GM19328 (cell line): Measurements from ENCODE around the gene ZNF146.
"Not testable (repeated sequence)": the region's sequence is repeated elsewhere in the genome, so short reads cannot be mapped to it uniquely, and the experiment has no call there.

ENCODE experiments used
- ATAC-seq: cut with Tn5 transposase; IDR thresholded peaks from one replicate; pipeline ENCODE4 v1.9.1; 2021; ENCODE audit warnings: mild to moderate bottlenecking, moderate library complexity; ENCODE audit not compliant: unreplicated experiment

ZNF146 gene

DNA sequence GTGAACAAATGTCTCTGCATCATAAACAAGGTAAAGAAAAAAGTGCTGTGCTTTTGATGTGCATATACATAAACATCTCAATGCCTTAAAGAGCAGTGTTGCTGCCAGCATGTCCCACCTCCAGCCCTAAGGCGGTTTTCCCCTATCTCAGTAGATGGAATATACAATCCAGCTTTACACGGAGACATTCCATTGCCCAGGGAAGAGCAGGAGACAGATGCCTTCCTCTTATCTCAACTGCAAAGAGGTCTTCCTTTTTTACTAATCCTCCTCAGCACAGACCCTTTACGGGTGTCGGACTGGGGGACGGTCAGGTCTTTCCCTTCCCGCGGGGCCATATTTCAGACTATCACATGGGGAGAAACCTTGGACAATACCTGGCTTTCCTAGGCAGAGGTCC, 18.7 kb downstream of the ZNF146 start:
- ATAC-seq = not testable (repeated sequence)

DNA sequence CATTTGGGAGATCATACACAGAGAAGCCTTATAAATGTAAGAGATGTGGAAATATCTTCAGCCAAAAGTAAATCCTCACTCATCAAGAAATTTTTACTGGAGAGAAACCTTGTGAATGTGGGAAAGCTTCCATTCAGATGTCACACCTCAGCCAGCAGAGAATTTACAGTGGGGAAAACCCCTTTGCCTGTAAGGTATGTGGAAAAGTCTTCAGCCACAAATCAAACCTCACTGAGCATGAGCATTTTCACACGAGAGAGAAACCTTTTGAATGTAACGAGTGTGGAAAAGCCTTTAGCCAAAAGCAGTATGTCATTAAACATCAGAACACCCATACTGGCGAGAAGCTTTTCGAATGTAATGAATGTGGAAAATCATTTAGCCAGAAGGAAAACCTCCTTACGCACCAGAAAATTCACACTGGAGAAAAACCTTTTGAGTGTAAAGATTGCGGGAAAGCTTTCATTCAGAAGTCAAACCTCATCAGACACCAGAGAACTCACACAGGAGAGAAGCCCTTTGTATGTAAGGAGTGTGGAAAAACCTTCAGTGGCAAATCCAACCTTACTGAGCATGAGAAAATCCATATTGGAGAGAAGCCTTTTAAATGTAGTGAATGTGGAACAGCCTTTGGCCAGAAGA, 21.5 kb downstream of the ZNF146 start:
- ATAC-seq = no peak

DNA sequence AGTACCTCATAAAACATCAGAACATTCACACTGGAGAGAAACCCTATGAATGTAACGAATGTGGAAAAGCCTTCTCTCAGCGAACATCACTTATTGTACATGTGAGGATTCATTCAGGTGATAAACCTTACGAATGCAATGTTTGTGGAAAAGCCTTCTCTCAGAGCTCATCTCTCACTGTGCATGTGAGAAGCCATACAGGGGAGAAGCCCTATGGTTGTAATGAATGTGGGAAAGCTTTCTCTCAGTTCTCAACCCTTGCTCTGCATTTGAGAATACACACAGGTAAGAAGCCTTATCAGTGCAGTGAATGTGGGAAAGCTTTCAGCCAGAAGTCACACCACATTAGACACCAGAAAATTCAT, 22.0 kb downstream of the ZNF146 start:
- ATAC-seq = no peak

DNA sequence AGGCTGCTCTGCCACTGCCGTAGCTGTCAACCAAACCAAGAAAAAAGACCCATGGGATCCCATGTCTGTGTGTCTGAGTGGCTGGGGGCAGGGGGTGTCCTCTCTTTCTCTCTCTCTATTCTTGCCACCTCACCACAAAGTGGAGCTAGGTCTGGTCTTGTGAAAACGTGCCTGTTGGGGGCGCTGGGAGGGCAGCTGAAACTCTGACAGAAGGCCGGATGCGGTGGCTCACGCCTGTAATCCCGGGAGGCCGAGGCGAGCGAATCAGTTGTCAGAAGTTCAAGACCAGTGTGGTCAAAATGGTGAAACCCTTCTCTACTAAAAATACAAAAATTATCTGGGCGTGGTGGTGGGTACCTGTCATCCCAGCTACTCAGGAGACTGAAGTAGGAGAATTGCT, 29.2 kb downstream of the ZNF146 start:
- ATAC-seq = no peak

DNA sequence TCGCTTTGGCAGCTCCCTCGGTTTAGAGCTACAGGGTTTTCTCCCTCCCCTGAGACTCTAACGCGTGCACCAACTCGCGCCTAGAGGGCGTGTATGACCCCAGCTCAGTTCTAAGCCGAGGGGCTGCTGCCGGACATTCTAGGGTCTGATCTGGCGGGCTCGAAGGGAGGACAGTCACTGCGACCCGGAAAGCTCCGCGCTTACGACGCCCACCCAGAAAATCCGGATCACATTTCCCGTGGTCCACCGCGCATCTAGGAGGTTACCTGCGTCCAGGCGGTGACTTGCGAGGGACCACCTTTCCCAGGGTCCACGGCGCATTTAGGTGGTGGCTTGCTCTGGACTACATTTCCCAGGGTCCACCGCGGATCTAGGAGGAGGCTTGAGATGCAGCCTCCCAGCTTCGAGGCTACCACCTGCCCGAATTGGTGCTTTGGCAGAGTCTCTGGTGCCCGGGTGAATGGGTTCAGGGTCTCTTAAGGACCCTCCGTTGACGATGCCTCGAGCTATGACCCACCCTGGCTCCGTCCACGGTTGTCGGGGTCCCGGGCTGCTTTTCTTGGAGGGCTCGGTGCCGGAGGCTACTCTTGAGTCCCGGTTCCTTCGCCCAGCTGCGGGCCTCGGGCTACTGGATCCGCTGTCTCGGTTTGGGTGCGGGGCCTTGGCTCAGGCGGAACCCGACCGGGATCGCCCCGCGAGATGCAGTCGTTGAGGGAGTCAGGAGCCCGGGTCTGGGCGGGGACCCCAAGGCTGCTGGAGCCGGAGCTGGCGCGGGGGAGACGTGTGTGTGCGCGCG, 30.5 kb downstream of the ZNF146 start:
- ATAC-seq = no peak

DNA sequence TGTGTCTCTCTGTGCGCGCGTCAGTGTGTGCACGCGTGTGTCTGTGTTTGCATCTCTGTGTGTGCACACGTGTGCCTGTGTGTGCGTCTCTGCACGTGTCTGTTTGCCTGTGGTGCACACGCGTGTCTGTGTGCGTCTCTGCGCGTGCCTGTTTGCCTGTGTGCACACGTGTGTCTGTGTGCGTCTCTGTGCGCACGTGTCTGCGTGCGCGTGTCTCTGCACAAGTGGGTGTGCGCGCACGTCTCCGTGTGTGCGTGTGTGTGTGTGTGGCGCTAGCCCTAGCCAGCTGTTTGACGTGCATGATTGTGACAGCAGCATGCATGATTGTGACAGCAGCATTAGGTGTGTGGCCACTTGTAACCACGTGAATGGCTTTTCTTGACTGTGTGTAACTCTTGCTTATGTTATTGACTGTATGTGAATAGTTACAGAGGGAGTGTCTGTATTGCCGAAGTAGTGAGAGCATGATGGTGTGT, 31.1 kb downstream of the ZNF146 start:
- no peak for ATAC-seq

DNA sequence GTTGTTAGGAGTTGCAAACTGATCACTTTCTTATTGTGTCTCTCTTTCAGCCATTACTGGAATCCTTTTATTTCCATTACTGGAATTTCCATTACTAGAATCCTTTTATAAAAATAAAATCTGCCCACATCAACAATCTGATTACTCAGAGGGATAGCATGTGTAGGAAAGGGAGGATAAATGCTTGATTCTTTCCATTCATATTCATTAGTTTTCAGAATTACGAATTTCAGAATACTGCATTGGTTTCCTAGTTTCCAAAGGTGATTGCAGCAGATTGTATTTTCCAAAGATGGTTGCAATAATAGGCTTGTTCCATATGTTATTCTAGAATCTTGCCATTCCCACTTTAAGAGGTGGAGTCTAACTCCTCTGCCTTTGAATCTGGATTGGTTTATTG, 37.1 kb downstream of the ZNF146 start:
- no peak for ATAC-seq

DNA sequence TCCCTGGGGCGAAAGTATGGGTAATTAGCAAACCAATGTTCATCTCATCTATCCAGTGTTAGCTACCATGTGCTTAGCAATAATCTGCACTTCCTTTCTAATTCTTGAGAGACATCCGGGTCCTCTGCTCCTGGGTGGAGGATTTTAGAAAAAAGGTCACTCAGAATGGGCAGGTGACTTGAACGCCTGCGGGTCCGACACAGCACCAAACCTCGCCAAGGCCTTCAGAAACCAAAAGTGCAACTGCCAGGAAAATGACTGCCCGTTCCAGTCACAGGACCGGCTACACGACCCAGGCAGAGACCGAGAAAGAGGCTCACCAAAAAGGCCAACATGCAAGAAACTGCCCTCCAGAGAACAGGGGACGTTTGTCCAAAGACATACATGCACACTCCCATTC, 39.9 kb downstream of the ZNF146 start:
- ATAC-seq = no peak

DNA sequence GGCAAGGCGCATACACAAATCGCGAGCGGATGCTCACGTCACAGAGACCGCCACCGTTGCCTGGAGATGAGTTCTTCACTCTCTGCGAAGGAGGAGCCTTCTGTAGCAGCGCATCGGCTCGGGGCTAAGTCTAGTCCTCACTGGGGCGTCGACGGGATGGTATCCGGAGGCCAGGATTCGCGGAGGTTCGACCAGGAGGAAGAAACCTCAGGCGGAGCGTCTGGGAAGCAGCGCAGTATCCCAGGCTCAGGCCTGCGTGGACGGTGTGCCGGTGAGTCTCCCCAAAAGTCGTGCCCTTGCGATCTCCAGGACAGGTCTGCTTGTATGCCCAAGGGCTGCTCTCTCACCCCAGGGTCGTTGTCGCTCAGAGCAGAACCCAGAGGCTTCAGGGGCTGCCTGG, 40.4 kb downstream of the ZNF146 start:
- no peak for ATAC-seq

DNA sequence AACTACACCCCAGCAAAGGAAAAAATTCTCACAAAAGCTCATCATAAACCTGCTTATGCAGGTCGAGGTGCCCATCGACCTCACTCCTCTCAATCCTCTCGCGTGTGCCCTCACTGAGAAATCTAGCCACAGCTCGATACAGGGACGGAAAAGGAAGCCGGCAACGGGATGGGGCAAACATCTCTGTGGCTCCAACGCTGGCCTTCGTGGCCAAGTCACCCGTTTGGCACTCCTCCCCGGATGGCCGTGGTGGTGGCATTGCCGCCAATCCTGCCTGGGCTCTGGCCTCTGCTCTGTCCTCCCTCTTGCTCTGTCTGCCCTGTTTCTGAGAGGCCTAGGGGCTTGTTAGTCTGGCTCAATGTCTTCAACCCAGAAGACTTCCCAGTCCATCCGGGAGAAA, 41.2 kb downstream of the ZNF146 start:
- ATAC-seq = no peak

DNA sequence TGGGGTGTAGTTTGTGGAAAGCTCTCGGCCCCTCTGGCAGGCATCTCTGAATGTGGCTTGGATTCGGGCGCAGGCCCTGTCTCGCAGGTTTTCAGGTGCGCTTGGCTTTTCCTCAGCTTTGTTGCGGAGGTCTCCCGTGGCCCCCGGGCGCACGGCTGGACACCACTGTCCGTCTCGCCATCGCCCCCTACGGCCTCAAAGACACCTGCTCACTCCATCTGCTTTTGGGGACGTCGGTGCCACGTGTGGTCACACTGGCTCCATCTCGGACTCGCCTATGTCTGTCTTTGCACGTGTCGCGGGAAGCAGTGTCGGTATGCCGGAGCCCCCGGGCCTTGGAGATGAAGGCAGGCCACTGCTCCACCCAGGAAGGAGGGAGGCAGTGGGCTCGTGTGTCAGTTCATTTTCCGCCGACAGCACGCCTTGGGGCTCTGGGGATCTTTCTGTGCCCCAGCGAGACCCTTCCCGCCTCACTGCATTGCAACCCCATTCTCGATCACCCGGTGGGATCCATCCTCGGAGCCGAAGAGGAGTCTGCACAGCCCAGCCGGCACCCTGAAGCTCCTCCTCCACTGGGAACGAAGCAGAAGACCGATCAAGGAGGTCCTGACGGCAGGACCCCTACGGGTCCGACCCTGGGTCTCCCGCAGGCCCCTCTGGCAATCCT, 42.1 kb downstream of the ZNF146 start:
- no peak for ATAC-seq

DNA sequence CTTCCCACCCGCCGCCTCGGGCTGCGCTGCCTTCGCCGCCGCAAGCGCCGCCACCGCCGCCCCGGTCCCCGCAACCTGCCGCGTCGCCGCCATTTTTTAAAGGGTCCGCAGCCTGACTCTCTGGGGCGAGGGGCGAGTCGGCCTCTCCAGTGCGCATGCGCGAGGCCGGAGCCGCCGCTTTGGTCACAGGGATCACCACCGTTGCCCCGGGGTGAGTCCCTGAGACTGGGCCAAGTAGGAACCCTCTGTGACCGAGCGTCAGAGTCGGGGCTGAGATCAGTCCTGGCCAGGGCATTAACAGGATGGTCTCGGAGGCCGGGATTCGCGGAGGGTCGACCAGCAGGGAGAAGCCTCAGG, 42.6 kb downstream of the ZNF146 start:
- no peak for ATAC-seq

DNA sequence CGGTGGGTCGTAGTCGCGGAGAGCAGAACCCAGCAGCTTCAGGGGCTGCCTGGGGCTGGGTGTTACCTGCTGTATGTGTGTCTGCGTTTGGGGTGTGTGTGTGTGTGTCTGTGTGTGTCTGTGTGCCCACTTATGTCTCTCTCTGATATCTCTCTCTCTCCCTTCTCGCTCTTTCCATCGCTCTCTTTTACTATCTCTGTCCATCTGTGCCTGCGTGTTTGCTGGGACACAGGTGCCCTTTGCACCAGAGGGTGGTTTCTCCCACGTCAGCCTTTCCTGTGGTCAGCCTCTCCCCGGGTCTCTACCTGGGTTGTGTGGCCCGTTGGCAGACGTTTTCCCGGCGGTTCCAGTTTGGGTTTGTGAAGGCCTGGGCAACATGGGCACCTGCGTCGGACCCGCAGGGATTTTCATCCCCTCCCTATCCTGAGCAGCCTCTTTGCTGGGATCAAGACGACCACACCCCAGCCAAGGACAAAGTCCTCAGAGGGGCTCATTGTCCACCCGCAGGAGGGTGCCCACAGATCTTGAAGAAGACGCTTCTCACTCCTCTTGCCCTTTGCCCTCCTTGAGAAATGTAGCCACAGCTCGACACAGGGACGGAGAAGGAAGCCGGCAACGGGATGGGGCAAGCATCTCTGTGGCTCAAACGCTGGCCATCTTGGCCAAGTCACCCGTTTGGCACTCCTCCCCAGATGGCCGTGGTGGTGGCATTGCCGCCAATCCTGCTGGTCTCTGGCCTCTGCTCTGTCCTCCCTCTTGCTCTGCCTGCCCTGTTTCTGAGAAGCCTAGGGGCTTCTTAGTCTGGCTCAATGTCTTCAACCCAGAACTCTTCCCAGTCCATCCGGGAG, 43.3 kb downstream of the ZNF146 start:
- no peak for ATAC-seq

DNA sequence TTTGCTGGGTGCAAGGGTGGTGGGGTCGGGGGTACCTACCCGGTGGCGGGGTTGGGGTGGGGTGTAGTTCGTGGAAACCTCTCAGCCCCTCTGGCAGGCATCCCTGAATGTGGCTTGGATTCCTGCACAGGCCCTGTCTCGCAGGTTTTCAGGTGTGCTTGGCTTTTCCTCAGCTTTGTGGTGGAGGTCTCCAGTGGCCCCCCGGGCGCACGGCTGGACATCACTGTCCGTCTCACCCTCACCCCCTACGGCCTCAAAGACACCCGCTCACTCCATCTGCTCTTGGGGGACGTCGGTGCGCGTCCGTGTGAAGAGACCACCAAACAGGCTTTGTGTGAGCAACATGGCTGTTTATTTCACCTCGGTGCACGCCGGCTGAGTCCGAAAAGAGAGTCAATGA, 44.3 kb downstream of the ZNF146 start:
- ATAC-seq = no peak

DNA sequence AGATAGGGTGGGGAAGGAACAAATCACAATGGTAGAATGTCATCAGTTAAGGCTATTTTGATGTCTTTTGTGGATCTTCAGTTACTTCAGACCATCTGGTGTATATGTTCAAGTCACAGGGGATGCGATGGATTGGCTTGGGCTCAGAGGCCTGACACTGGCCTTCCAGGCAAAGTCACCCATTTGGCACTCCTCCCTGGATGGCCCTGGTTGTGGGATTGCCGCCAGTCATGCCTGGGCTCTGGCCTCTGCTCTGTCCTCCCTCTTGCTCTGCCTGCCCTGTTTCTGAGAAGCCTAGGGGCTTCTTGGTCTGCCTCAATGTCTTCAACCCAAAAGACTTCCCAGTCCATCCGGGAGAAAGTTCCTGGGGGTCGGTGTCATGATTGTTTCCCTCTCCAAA, 50.2 kb downstream of the ZNF146 start:
- ATAC-seq = no peak

DNA sequence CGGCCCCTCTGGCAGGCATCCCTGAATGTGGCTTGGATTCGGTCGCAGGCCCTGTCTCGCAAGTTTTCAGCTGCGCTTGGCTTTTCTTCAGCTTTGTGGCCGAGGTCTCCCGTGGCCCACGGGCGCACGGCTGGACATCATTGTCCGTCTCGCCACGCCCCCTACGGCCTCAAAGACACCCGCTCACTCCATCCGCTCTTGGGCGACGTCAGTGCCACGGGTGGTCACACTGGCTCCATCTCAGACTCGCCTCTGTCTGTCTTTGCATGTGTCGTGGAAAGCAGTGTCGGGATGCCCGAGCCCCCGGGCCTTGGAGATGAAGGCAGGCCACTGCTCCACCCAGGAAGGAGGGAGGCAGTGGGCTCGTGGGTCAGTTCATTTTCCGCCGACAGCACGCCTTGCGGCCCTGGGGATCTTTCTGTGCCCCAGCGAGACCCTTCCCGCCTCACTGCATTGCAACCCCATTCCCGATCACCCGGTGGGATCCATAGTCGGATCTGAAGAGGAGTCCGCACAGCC, 51.0 kb downstream of the ZNF146 start:
- ATAC-seq = no peak

DNA sequence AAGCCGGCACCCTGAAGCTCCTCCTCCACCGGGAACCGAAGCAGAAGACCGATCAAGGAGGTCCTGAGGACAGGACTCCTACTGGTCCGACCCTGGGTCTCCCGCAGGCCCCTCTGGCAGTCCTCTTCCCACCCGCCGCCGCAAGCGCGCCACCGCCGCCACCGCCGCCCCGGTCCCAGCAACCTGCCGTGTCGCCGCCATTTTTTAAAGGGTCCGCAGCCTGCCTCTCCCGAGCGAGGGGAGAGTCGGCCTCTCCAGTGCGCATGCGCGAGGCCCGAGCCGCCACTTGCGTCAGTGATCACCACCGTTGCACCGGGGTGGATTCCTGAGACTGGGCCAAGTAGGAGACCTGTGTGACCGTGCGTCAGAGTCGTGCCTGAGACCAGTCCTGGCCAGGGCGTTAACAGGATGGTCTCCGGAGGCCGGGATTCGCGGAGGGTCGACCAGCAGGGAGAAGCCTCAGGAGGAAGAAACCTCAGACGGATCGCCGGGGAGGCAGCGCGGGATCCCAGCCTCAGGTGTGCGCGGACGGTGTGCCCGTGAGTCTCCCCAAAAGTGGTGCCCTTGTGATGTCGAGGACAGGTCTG, 51.6 kb downstream of the ZNF146 start:
- no peak for ATAC-seq

DNA sequence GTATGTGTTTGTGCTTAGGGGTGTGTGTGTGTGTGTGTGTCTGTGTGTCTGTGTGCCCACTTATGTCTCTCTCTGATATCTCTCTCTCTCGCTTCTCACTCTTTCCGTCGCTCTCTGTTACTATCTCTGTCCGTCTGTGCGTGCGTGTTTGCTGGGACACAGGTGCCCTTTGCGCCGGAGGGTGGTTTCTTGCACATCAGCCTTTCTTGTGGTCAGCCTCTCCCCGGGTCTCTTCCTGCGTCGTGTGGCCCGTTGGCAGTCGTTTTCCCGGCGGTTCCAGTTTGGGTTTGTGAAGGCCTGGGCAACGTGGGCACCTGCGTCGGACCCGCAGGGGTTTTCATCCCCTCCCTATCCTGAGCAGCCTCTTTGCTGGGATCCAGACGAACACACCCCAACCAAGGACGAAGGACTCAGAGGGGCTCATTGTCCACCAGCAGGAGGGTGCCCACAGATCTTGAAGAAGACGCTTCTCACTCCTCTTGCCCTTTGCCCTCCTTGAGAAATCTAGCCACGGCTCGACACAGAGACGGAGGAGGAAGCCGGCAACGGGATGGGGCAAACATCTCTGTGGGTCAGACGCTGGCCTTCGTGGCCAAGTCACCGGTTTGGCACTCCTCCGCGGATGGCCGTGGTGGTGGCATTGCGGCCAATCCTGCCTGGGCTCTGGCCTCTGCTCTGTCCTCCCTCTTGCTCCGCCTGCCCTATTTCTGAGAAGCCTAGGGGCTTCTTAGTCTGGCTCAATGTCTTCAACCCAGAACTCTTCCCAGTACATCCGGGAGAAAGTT, 52.3 kb downstream of the ZNF146 start:
- no peak for ATAC-seq

DNA sequence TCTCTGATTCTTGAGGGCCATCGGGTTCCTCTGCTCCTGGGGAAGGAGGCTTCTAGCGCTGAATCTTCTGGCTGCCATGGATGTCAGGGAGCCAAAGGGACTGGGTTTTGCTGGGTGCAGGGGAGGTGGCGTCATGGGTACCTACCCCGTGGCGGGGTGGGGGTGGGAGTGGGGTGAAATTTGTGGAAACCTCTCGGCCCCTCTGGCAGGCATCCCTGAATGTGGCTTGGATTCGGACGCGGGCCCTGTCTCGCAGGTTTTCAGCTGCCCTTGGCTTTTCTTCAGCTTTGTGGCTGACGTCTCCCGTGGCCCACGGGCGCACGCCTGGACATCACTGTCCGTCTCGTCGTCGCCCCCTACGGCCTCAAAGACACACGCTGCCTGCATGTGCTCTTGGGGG, 53.2 kb downstream of the ZNF146 start:
- not testable (repeated sequence) for ATAC-seq

DNA sequence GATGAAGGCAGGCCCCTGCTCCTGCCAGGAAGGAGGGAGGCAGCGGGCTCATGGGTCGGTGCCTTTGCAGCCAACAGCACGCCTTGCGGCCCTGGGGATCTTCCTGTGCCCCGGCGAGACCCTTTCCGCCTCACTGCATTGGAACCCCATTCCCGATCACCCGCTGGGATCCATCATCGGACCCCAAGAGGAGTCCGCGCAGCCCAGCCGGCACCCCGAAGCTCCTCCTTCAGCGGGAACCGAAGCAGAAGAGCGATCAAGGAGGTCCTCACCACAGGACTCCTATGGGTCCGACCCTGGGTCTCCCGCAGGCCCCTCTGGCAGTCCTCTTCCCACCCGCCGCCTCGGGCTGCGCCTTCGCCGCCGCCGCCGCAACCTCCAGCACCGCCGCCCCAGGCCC, 53.7 kb downstream of the ZNF146 start:
- not testable (repeated sequence) for ATAC-seq
